Neural progenitor cell (in vitro differentiated cells): ENCODE measurements around the gene RBFOX1. TPM values are rescaled to one million over a fixed set of nuclear protein-coding genes. Genes with fewer than 3 reads are reported as not detected.

Source experiments
- DNase-seq: peaks from one replicate; pipeline ENCODE4 v3.0.0-alpha.2; 2016; ENCODE audit warnings: low spot score
- H2AFZ ChIP-seq: fragments of 200-600 bp; sonication (generic); replicated peaks from 2 replicates; pipeline ENCODE4 v1.6.1; 2016; ENCODE audit warnings: antibody characterized with exemption
- H3F3A ChIP-seq: fragments of 200-600 bp; sonication (generic); 2 replicates; pipeline ENCODE4 v1.6.1; 2016; ENCODE audit warnings: antibody characterized with exemption, low read depth
- H3K27ac ChIP-seq: fragments of 200-600 bp; sonication (generic); 2 replicates; pipeline ENCODE4 v1.5.1; 2016; ENCODE audit warnings: mild to moderate bottlenecking
- H3K27me3 ChIP-seq: fragments of 200-600 bp; sonication (generic); 2 replicates; pipeline ENCODE4 v1.6.1; 2016; ENCODE audit warnings: mild to moderate bottlenecking, moderate library complexity
- H3K36me3 ChIP-seq: fragments of 200-600 bp; sonication (generic); 2 replicates; pipeline ENCODE4 v1.5.1; 2016
- H3K4me1 ChIP-seq: fragments of 200-600 bp; sonication (generic); 2 replicates; pipeline ENCODE4 v1.6.1; 2016; ENCODE audit warnings: mixed run types
- H3K4me2 ChIP-seq: fragments of 200-600 bp; sonication (generic); 2 replicates; pipeline ENCODE4 v1.6.1; 2016
- H3K4me3 ChIP-seq: fragments of 200-600 bp; sonication (generic); 2 replicates; pipeline ENCODE4 v1.5.1; 2016
- H3K79me2 ChIP-seq: fragments of 200-600 bp; sonication (generic); 2 replicates; pipeline ENCODE4 v1.6.1; 2016; ENCODE audit warnings: low read depth
- H3K9ac ChIP-seq: fragments of 200-600 bp; sonication (generic); 2 replicates; pipeline ENCODE4 v1.6.1; 2016
- H3K9me3 ChIP-seq: fragments of 200-600 bp; sonication (generic); 2 replicates; pipeline ENCODE4 v1.5.1; 2016; ENCODE audit warnings: low read depth
- H4K20me1 ChIP-seq: fragments of 200-600 bp; sonication (generic); 2 replicates; pipeline ENCODE4 v1.6.1; 2016; ENCODE audit warnings: low read depth
- H3K27ac Mint-ChIP-seq: 3 replicates; pipeline ENCODE4 v1.8.0; 2021; ENCODE audit warnings: mixed read lengths
- H3K27me3 Mint-ChIP-seq: 2 replicates; pipeline ENCODE4 v1.8.0; 2022; ENCODE audit warnings: low read depth, mild to moderate bottlenecking, inconsistent platforms, moderate library complexity, mixed read lengths; ENCODE audit not compliant: insufficient read depth
- H3K36me3 Mint-ChIP-seq: 3 replicates; pipeline ENCODE4 v1.8.0; 2021; ENCODE audit warnings: mixed read lengths
- H3K4me1 Mint-ChIP-seq: 3 replicates; pipeline ENCODE4 v1.8.0; 2021; ENCODE audit warnings: mixed read lengths
- H3K4me3 Mint-ChIP-seq: 3 replicates; pipeline ENCODE4 v1.8.0; 2021; ENCODE audit warnings: mild to moderate bottlenecking, moderate library complexity, mixed read lengths
- H3K9me3 Mint-ChIP-seq: 3 replicates; pipeline ENCODE4 v1.8.0; 2020; ENCODE audit warnings: mixed read lengths
- EZH2 ChIP-seq: fragments of 200-600 bp; sonication (generic); IDR thresholded peaks from 2 replicates; pipeline ENCODE4 v1.6.1; 2017; ENCODE audit warnings: antibody characterized with exemption, mild to moderate bottlenecking, moderate library complexity
- EZH2phosphoT487 ChIP-seq: fragments of 200-600 bp; sonication (generic); IDR thresholded peaks from 2 replicates; pipeline ENCODE4 v1.6.1; 2017; ENCODE audit warnings: antibody characterized with exemption
- total RNA-seq: library from RNA; depleted of rRNA; stranded (reverse); fragments of >200 nt; gene quantifications from 2 replicates; pipeline ENCODE4 v1.2.3, GENCODE V29; 2015; ENCODE audit warnings: low replicate concordance
- TF ChIP-seq, protein P1 (sequence below): fragments of 200-600 bp; sonication (generic); IDR thresholded peaks from 2 replicates; pipeline ENCODE4 v1.5.1; 2017; ENCODE audit warnings: antibody characterized with exemption, mild to moderate bottlenecking

The RBFOX1 gene
- total RNA-seq, 1 donor from 2014 or later: 1.2 TPM

DNA sequence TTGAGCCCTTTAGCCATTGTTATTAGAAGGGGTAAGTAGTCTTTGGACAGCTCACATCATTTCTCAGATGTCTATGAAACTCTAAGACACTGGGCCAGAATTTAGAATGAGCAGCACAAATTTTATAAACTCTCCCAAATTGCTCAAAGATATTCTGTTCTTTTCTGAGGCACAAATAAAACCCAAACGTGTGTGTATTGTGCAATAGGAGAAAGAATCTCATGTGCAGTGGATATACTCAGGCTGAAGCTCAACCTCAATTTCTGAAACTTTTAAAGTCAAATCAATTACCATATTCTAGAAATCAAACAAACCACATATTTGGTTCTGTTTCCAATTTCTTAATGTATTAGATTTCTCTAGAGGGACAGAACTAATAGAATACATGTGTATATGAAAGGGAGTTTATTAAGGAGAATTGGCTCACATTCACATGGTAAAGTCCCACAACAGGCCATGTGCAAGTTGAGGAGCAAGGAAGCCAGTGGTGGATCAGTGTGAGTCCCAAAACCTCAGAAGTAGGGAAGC, 403.6 kb downstream of the RBFOX1 start:
- H3K36me3 Mint-ChIP-seq: no peaks in the 10 kb centered on the region
- no peaks in the 10 kb centered on the region for H4K20me1 ChIP-seq
- H3K36me3 ChIP-seq: no peaks in the 10 kb centered on the region
- H3K9me3 Mint-ChIP-seq: peaks cover 2% of the 10 kb centered on the region
- H3K27me3 Mint-ChIP-seq: no peaks in the 10 kb centered on the region
- H2AFZ ChIP-seq: no peak overlapping the region
- TF ChIP-seq EZH2 (no peak), EZH2phosphoT487 (no peak)
- TF ChIP-seq, protein P1, sequence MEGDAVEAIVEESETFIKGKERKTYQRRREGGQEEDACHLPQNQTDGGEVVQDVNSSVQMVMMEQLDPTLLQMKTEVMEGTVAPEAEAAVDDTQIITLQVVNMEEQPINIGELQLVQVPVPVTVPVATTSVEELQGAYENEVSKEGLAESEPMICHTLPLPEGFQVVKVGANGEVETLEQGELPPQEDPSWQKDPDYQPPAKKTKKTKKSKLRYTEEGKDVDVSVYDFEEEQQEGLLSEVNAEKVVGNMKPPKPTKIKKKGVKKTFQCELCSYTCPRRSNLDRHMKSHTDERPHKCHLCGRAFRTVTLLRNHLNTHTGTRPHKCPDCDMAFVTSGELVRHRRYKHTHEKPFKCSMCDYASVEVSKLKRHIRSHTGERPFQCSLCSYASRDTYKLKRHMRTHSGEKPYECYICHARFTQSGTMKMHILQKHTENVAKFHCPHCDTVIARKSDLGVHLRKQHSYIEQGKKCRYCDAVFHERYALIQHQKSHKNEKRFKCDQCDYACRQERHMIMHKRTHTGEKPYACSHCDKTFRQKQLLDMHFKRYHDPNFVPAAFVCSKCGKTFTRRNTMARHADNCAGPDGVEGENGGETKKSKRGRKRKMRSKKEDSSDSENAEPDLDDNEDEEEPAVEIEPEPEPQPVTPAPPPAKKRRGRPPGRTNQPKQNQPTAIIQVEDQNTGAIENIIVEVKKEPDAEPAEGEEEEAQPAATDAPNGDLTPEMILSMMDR: no peak
- H3K27me3 ChIP-seq: no peaks in the 10 kb centered on the region
- no peak overlapping the region for H3K4me3 Mint-ChIP-seq
- H3K9ac ChIP-seq: no peak overlapping the region
- H3K4me1 Mint-ChIP-seq: no peaks in the 10 kb centered on the region
- H3K79me2 ChIP-seq: no peaks in the 10 kb centered on the region
- H3K27ac ChIP-seq: no peak overlapping the region
- DNase-seq: no peak
- no peak overlapping the region for H3K4me2 ChIP-seq
- no peaks in the 10 kb centered on the region for H3F3A ChIP-seq
- no peaks in the 10 kb centered on the region for H3K4me1 ChIP-seq
- no peaks in the 10 kb centered on the region for H3K9me3 ChIP-seq
- H3K27ac Mint-ChIP-seq: no peak overlapping the region
- H3K4me3 ChIP-seq: no peak overlapping the region

DNA sequence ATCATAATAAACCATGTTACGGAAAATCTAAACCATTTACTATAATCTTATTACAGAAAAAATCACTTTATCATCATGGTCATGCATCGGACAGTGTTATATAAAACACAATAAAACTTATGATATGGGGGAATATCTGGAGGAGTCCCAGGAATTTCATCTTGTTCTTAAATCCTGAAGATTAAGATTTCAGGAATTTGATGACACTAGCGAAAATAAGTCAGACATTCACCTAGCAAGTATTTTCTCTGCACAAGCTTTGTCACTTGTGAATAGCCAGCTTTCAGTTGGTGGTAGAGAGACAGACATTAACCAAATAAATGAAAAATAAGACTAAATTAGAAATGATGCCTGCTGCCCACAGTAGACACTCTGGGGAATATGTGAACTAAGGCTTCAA, 410.0 kb downstream of the RBFOX1 start:
- no peaks in the 10 kb centered on the region for H3K36me3 Mint-ChIP-seq
- H3K9ac ChIP-seq: no peak overlapping the region
- H3K79me2 ChIP-seq: no peaks in the 10 kb centered on the region
- no peaks in the 10 kb centered on the region for H3K27me3 ChIP-seq
- no peaks in the 10 kb centered on the region for H3K36me3 ChIP-seq
- no peaks in the 10 kb centered on the region for H3K4me1 ChIP-seq
- H3K27me3 Mint-ChIP-seq: no peaks in the 10 kb centered on the region
- DNase-seq: no peak
- H3K4me2 ChIP-seq: no peak overlapping the region
- peaks cover 2% of the 10 kb centered on the region for H3K9me3 Mint-ChIP-seq
- H3K9me3 ChIP-seq: no peaks in the 10 kb centered on the region
- H4K20me1 ChIP-seq: no peaks in the 10 kb centered on the region
- TF ChIP-seq EZH2phosphoT487: no peak
- TF ChIP-seq, protein P1: no peak
- TF ChIP-seq EZH2: no peak
- no peak overlapping the region for H3K4me3 Mint-ChIP-seq
- H3K27ac ChIP-seq: no peak overlapping the region
- no peaks in the 10 kb centered on the region for H3F3A ChIP-seq
- no peak overlapping the region for H3K4me3 ChIP-seq
- H3K4me1 Mint-ChIP-seq: no peaks in the 10 kb centered on the region
- H2AFZ ChIP-seq: peak overlapping the region; percentile 34
- no peak overlapping the region for H3K27ac Mint-ChIP-seq

DNA sequence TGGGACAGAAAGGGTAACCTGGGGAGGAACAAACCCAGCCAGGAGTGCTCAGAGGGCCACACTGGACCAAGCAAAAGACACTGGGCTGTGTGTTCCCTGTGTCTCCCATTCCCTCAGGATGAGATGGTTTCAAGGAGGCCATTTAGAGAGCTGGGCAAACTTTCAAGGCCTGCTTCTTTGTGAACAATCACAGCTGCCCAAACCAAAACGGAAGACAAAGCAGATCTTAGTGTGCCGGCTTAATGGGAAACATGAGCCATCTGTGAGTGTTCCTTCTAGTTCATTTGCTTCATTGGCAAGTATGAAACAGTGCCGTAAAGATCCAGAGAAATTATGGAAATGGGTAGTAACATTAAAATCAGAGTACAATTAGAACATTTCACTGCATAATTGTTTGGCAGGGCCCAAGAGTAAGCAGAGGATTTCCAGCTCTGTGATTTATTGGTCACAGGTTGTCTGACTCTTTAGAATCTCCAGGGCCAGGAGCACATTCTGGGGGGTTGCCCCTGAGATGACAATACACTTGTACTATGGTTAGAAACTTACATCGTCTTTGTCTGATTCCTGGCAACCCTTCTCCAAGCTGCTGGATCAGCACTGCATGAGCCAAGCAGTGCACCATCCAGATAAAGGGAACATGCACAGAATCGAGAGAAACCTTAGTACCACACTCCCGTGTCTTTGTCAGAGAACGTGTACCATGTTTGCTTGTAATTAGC, 412.1 kb downstream of the RBFOX1 start:
- no peak for DNase-seq
- H3K4me3 Mint-ChIP-seq: no peak overlapping the region
- no peaks in the 10 kb centered on the region for H3K79me2 ChIP-seq
- H3K36me3 ChIP-seq: no peaks in the 10 kb centered on the region
- H3K36me3 Mint-ChIP-seq: no peaks in the 10 kb centered on the region
- H3K27me3 Mint-ChIP-seq: no peaks in the 10 kb centered on the region
- no peak overlapping the region for H3K4me3 ChIP-seq
- no peak overlapping the region for H3K27ac ChIP-seq
- TF ChIP-seq EZH2phosphoT487: no peak
- TF ChIP-seq EZH2: no peak
- TF ChIP-seq, protein P1: no peak
- H3K4me1 Mint-ChIP-seq: no peaks in the 10 kb centered on the region
- no peak overlapping the region for H3K4me2 ChIP-seq
- H3K9me3 ChIP-seq: no peaks in the 10 kb centered on the region
- H3K27me3 ChIP-seq: no peaks in the 10 kb centered on the region
- H3K4me1 ChIP-seq: no peaks in the 10 kb centered on the region
- no peaks in the 10 kb centered on the region for H4K20me1 ChIP-seq
- no peak overlapping the region for H2AFZ ChIP-seq
- H3K9me3 Mint-ChIP-seq: no peaks in the 10 kb centered on the region
- H3F3A ChIP-seq: no peaks in the 10 kb centered on the region
- H3K27ac Mint-ChIP-seq: no peak overlapping the region
- no peak overlapping the region for H3K9ac ChIP-seq
